Naive thymus-derived CD8-positive, alpha-beta T cell (primary cell): Measurements from ENCODE around the gene TBC1D20. TPM values are rescaled to one million over a fixed set of nuclear protein-coding genes. Genes with fewer than 3 reads are reported as not detected.
"Not testable (repeated sequence)": the region's sequence is repeated elsewhere in the genome, so short reads cannot be mapped to it uniquely, and the experiment has no call there.

ENCODE experiments used
- ATAC-seq, 2 donors: fragments of 150-1000 bp; cut with Tn5 transposase in 1 of 2; sonication (Bioruptor Pico), chemical (Tn5 transposase) in 1 of 2; 1 replicate in 1 of 2; 2 replicates in 1 of 2; pipeline ENCODE4 v1.10.0; 2021; ENCODE audit warnings: mild to moderate bottlenecking in 2 of 2, moderate library complexity in 2 of 2
- POLR2A ChIA-PET: fragments of 350-600 bp; sonication (Branson Sonifier 250); formaldehyde crosslinking; loops from one replicate; lab custom pipeline; 2021; ENCODE audit warnings: antibody characterized with exemption; lab: Charles Lee
- DNase-seq, 10 donors: peaks; one replicate each; pipeline versions ENCODE4 v3.0.0 to v3.0.0-alpha.2; 2020 to 2022
- H3K27ac Mint-ChIP-seq, 10 donors: one replicate each; pipeline ENCODE4 v1.8.0; 2020 to 2022; ENCODE audit warnings: mild to moderate bottlenecking in 10 of 10, mixed read lengths in 10 of 10, moderate library complexity in 4 of 10, inconsistent platforms in 1 of 10
- H3K27me3 Mint-ChIP-seq, 5 donors: one replicate each; pipeline ENCODE4 v1.8.0; 2021 to 2022; ENCODE audit warnings: mixed read lengths in 5 of 5
- H3K36me3 Mint-ChIP-seq, 3 donors: one replicate each; pipeline ENCODE4 v1.8.0; 2020 to 2022; ENCODE audit warnings: mixed read lengths in 3 of 3, mild to moderate bottlenecking in 2 of 3, inconsistent platforms in 1 of 3
- H3K4me1 Mint-ChIP-seq, 4 donors: one replicate each; pipeline ENCODE4 v1.8.0; 2021 to 2022; ENCODE audit warnings: mixed read lengths in 4 of 4
- H3K4me3 Mint-ChIP-seq, 10 donors: one replicate each; pipeline ENCODE4 v1.8.0; 2020 to 2022; ENCODE audit warnings: mild to moderate bottlenecking in 10 of 10, mixed read lengths in 10 of 10, moderate library complexity in 6 of 10, inconsistent platforms in 1 of 10
- H3K9me3 Mint-ChIP-seq, 9 donors: one replicate each; pipeline ENCODE4 v1.8.0; 2020 to 2022; ENCODE audit warnings: mixed read lengths in 9 of 9, mild to moderate bottlenecking in 3 of 9, inconsistent platforms in 1 of 9, moderate library complexity in 1 of 9
- polyA plus RNA-seq, 3 donors: library from polyadenylated mRNA; unstranded; fragments of 300-500 nt; fragmentation: Illumina TruSeq; gene quantifications; one replicate each; pipeline ENCODE4 v1.2.3, GENCODE V29; 2021
- total RNA-seq, 8 experiments: library from RNA in 2 of 8; stranded (reverse) in 2 of 8; gene quantifications; one replicate each; pipeline ENCODE4 v1.2.3 and lab custom pipeline; 2021 to 2026

Gene TBC1D20
- total and polyA plus RNA-seq, 5 experiments from 2014 or later: 13.8 to 36.6 (median 20.8) TPM

GRCh38 chr20:400454-401275 lies 61.7 kb downstream of the TBC1D20 start:
- Mint-ChIP-seq H3K4me3 (no peak overlapping the region), H3K27me3 (no peaks in the 10 kb centered on the region), H3K9me3 (no peaks in the 10 kb centered on the region), H3K4me1 (peaks cover 3 to 19% (median 14%) of the 10 kb centered on the region in 4 donors), H3K27ac (peak overlapping the region in 1 of 10 donors; percentile 19), H3K36me3 (peaks cover 0 to 22% (median 6%) of the 10 kb centered on the region in 3 donors)
- ATAC-seq (no peak), DNase-seq (no peak)
- POLR2A ChIA-PET: interaction anchor here (0.6 kb wide), 1 partner anchor 118 kb away, joined by 4 read pairs; no protein-coding TSS in a partner anchor

- POLR2A ChIA-PET: no interaction called here
- Mint-ChIP-seq H3K4me1 (peaks cover 3 to 19% (median 14%) of the 10 kb centered on the region in 4 donors), H3K4me3 (no peak overlapping the region), H3K9me3 (no peaks in the 10 kb centered on the region), H3K27me3 (no peaks in the 10 kb centered on the region), H3K36me3 (peaks cover 0 to 28% (median 6%) of the 10 kb centered on the region in 3 donors), H3K27ac (no peak overlapping the region)
- DNase-seq: no peak
- ATAC-seq: no peak
Observed at GRCh38 chr20:400128-400453, 62.2 kb downstream of the TBC1D20 start.

- POLR2A ChIA-PET: no interaction called here
- DNase-seq (no peak), ATAC-seq (no peak)
- H3K4me1 Mint-ChIP-seq: peaks cover 3 to 19% (median 14%) of the 10 kb centered on the region in 4 donors
- H3K9me3 Mint-ChIP-seq: no peaks in the 10 kb centered on the region
- H3K27ac Mint-ChIP-seq: no peak overlapping the region
- no peaks in the 10 kb centered on the region for H3K27me3 Mint-ChIP-seq
- no peak overlapping the region for H3K4me3 Mint-ChIP-seq
- peaks cover 0 to 36% (median 6%) of the 10 kb centered on the region in 3 donors for H3K36me3 Mint-ChIP-seq
Observed at GRCh38 chr20:399182-399707, 63.1 kb downstream of the TBC1D20 start.

GRCh38 chr20:397432-398237 lies 64.7 kb downstream of the TBC1D20 start:
- POLR2A ChIA-PET: no interaction called here
- DNase-seq: no peak
- H3K4me3 Mint-ChIP-seq: no peak overlapping the region
- ATAC-seq: no peak
- peaks cover 0 to 12% (median 7%) of the 10 kb centered on the region in 4 donors for H3K4me1 Mint-ChIP-seq
- H3K27me3 Mint-ChIP-seq: no peaks in the 10 kb centered on the region
- no peak overlapping the region for H3K27ac Mint-ChIP-seq
- H3K36me3 Mint-ChIP-seq: peaks cover 0 to 52% (median 14%) of the 10 kb centered on the region in 3 donors
- no peaks in the 10 kb centered on the region for H3K9me3 Mint-ChIP-seq

GRCh38 chr20:396619-397431 lies 65.5 kb downstream of the TBC1D20 start:
- Mint-ChIP-seq H3K4me3 (no peak overlapping the region), H3K9me3 (no peaks in the 10 kb centered on the region)
- DNase-seq: no peak

GRCh38 chr20:396252-396618 lies 66.1 kb downstream of the TBC1D20 start:
- Mint-ChIP-seq H3K36me3 (peaks cover 0 to 66% (median 25%) of the 10 kb centered on the region in 3 donors), H3K4me3 (no peak overlapping the region), H3K27me3 (no peaks in the 10 kb centered on the region), H3K27ac (no peak overlapping the region), H3K4me1 (peaks cover 0 to 2% (median 0%) of the 10 kb centered on the region in 4 donors), H3K9me3 (no peaks in the 10 kb centered on the region)
- POLR2A ChIA-PET: interaction anchor here (0.6 kb wide), 1 partner anchor 55 kb away, joined by 3 read pairs; no protein-coding TSS in a partner anchor
- no peak for DNase-seq
- no peak for ATAC-seq

More at GRCh38 chr20:396619-397431, 65.5 kb downstream of the TBC1D20 start:
- ATAC-seq: no peak
- Mint-ChIP-seq H3K4me1 (peaks cover 0 to 5% (median 3%) of the 10 kb centered on the region in 4 donors), H3K36me3 (peaks cover 0 to 60% (median 19%) of the 10 kb centered on the region in 3 donors), H3K27me3 (no peaks in the 10 kb centered on the region), H3K27ac (peak overlapping the region in 1 of 10 donors; percentile 15)
- POLR2A ChIA-PET: interaction anchor here (0.6 kb wide), 1 partner anchor 54 kb away, joined by 3 read pairs; no protein-coding TSS in a partner anchor

GRCh38 chr20:393296-393695 lies 69.0 kb downstream of the TBC1D20 start:
- H3K9me3 Mint-ChIP-seq, POLR2A ChIA-PET, ATAC-seq, H3K4me1 Mint-ChIP-seq, H3K27me3 Mint-ChIP-seq, H3K4me3 Mint-ChIP-seq: not testable (repeated sequence)
- DNase-seq: peak in 1 of 10 donors; percentile 54
- Mint-ChIP-seq H3K27ac (peak overlapping the region in 1 of 10 donors; percentile 38), H3K36me3 (peaks cover 0 to 88% (median 38%) of the 10 kb centered on the region in 3 donors)

GRCh38 chr20:391041-391711 lies 71.2 kb downstream of the TBC1D20 start:
- POLR2A ChIA-PET: interaction anchor here (0.6 to 0.7 kb wide), 2 partner anchors 11 to 44 kb away, joined by 3 to 6 read pairs; partner anchors contain the start of gene TRIB3
- H3K4me3 Mint-ChIP-seq: no peak overlapping the region
- DNase-seq: no peak

GRCh38 chr20:389220-389619 lies 73.1 kb downstream of the TBC1D20 start:
- ATAC-seq (no peak), DNase-seq (no peak)
- POLR2A ChIA-PET: no interaction called here
- Mint-ChIP-seq H3K4me3 (no peak overlapping the region), H3K9me3 (no peaks in the 10 kb centered on the region), H3K27ac (no peak overlapping the region), H3K4me1 (peaks cover 0 to 5% (median 0%) of the 10 kb centered on the region in 4 donors), H3K36me3 (peaks cover 0 to 67% (median 34%) of the 10 kb centered on the region in 3 donors), H3K27me3 (no peaks in the 10 kb centered on the region)

More at GRCh38 chr20:391041-391711, 71.2 kb downstream of the TBC1D20 start:
- Mint-ChIP-seq H3K27me3 (no peaks in the 10 kb centered on the region), H3K9me3 (no peaks in the 10 kb centered on the region), H3K4me1 (peaks cover 0 to 2% (median 0%) of the 10 kb centered on the region in 4 donors), H3K36me3 (peaks cover 0 to 77% (median 34%) of the 10 kb centered on the region in 3 donors), H3K27ac (no peak overlapping the region)
- ATAC-seq: no peak

- no peak for DNase-seq
- no peak overlapping the region for H3K4me3 Mint-ChIP-seq
- POLR2A ChIA-PET: no interaction called here
- peak overlapping the region in 1 of 10 donors; percentile 88 for H3K27ac Mint-ChIP-seq
- H3K4me1 Mint-ChIP-seq: peaks cover 0 to 7% (median 4%) of the 10 kb centered on the region in 4 donors
- H3K36me3 Mint-ChIP-seq: peaks cover 0 to 57% (median 30%) of the 10 kb centered on the region in 3 donors
- no peaks in the 10 kb centered on the region for H3K9me3 Mint-ChIP-seq
- no peak for ATAC-seq
- H3K27me3 Mint-ChIP-seq: no peaks in the 10 kb centered on the region
Observed at GRCh38 chr20:388034-388994, 74.0 kb downstream of the TBC1D20 start.
